Adrenal gland (tissue), 12 donors: ENCODE data around the gene EYA3. TPM values are rescaled to one million over a fixed set of nuclear protein-coding genes. Genes with fewer than 3 reads are reported as not detected.

Experiments
- DNase-seq, 7 donors: peaks; one replicate each; pipeline ENCODE4 v3.0.0-alpha.2; 2019 to 2020
- H3K27ac ChIP-seq, 5 donors: fragments of 200-600 bp; sonication (generic) in 4 of 5; 1 replicate in 3 of 5; 2 replicates in 2 of 5; pipeline versions ENCODE4 v1.5.1 to v1.8.0; 2016 to 2020; ENCODE audit warnings: mild to moderate bottlenecking in 1 of 5
- H3K27me3 ChIP-seq: fragments of 200-600 bp; 2 replicates; pipeline ENCODE4 v1.8.0; 2021
- H3K36me3 ChIP-seq, 2 donors: fragments of 200-600 bp; replicated peaks in 1 of 2; 1 replicate in 1 of 2; 2 replicates in 1 of 2; pipeline versions ENCODE4 v1.5.1 to v1.8.0; 2018 to 2022
- H3K4me1 ChIP-seq, 2 donors: fragments of 200-600 bp; replicated peaks in 1 of 2; 1 replicate in 1 of 2; 2 replicates in 1 of 2; pipeline versions ENCODE4 v1.5.1 to v1.8.0; 2018 to 2021
- H3K4me3 ChIP-seq, 4 donors: fragments of 200-600 bp; sonication (generic) in 3 of 4; one replicate each; pipeline ENCODE4 v1.5.1; 2016 to 2018
- H3K9me3 ChIP-seq, 3 donors: fragments of 200-600 bp; sonication (generic) in 1 of 3; replicated peaks in 1 of 3; 1 replicate in 2 of 3; 2 replicates in 1 of 3; pipeline versions ENCODE4 v1.5.1 to v1.8.0; 2016 to 2021
- POLR2A ChIP-seq, 2 donors: fragments of 450-650 bp; IDR thresholded peaks; one replicate each; pipeline ENCODE4 v1.6.1; 2017; ENCODE audit warnings: antibody characterized with exemption in 2 of 2, mild to moderate bottlenecking in 2 of 2, moderate library complexity in 1 of 2
- WGBS, 4 donors: extraction: QIAGEN DNeasy Blood & Tissue Kit in 2 of 4; methylation state at CpG; one replicate each; pipeline versions ENCODE4 v1.1.5 to v1.1.7; 2013 to 2017; 5-methylcytosine and 5-hydroxymethylcytosine counted together
- intact Hi-C, 2 donors: fragments of 100-400 bp; cut with DNase I; formaldehyde crosslinking; loops; one replicate each; pipeline versions ENCODE4 v1.14.1 to v1.15.0; 2022 to 2023
- polyA plus RNA-seq, 3 donors: library from polyadenylated mRNA; stranded (reverse); fragments of 200-250 nt in 2 of 3; fragments of 350-450 nt in 1 of 3; fragmentation: Illumina TruSeq in 1 of 3; extraction: RNeasy Lipid Tissue Mini Kit (QIAGEN cat#74804) in 1 of 3; gene quantifications; one replicate each; pipeline ENCODE4 v1.2.3, GENCODE V29; 2013 to 2014
- total RNA-seq, 9 donors: library from RNA; depleted of rRNA in 4 of 9; stranded (reverse); fragments of >200 nt in 4 of 9; fragments of 120-200 nt in 1 of 9; fragmentation: NEBNext Ultra II Directional in 1 of 9; extraction: Animal tissue kit (Norgen Biotek cat#: 25700) in 1 of 9; gene quantifications; one replicate each; pipeline versions ENCODE4 v1.1.0 to v1.2.4, GENCODE V29; 2013 to 2023
- TF ChIP-seq, protein P1 (sequence below), 6 experiments: fragments of 450-650 bp in 4 of 6; fragments of 200-600 bp in 2 of 6; sonication (generic) in 1 of 6; IDR thresholded peaks; 1 replicate in 5 of 6; 2 replicates in 1 of 6; pipeline versions ENCODE4 v1.5.1 to v1.8.0; 2016 to 2021; ENCODE audit warnings: antibody characterized with exemption in 6 of 6, mild to moderate bottlenecking in 2 of 6, moderate library complexity in 1 of 6
- donor health status: healthy with polysubstance abuse.
- donor health status: Bipolar disorder and iron deficiency.
- donor health status: DM: yes; HTN: yes; CAD: no.
- donor health status: DM: no; HTN: no; CAD: no.
- donor health status: DM: no; HTN: no; CAD: no.
- donor health status: DM: yes; HTN: yes; CAD: no.

Gene EYA3
- total and polyA plus RNA-seq, 12 donors: 4.3 to 28.9 (median 14.3) TPM

DNA sequence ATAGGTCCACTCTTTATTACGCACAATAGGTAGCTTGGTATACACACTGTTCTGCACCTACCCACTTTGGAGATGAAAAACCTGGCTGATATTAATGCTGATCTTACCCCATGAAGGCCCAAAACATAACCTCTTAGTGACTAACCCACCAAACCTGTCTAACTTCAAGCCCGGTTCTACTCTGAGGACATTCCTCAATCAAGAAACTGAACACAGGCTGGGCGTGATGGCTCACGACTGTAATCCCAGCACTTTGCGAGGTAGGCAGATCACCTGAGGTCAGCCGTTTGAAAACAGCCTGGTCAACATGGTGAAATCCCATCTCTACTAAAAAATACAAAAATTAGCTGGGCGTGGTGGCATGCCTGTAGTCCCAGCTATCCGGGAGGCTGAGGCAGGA lies 50.5 kb downstream of the EYA3 start:
- H3K4me3 ChIP-seq: no peak overlapping the region
- H3K36me3 ChIP-seq: peaks cover 0 to 5% of the 10 kb centered on the region in 2 donors
- no peaks in the 10 kb centered on the region for H3K27me3 ChIP-seq
- H3K9me3 ChIP-seq: no peaks in the 10 kb centered on the region
- H3K27ac ChIP-seq: no peak overlapping the region
- WGBS, 4 donors: 94 to 97% (median 95%) methylated on average over 8 of the region's 8 CpGs
- H3K4me1 ChIP-seq: peaks cover 0 to 10% of the 10 kb centered on the region in 2 donors
- DNase-seq: no peak
- intact Hi-C loops: no loop called here
- TF ChIP-seq POLR2A (IDR thresholded peaks at IDR 0.05): no peak
- TF ChIP-seq, protein P1, sequence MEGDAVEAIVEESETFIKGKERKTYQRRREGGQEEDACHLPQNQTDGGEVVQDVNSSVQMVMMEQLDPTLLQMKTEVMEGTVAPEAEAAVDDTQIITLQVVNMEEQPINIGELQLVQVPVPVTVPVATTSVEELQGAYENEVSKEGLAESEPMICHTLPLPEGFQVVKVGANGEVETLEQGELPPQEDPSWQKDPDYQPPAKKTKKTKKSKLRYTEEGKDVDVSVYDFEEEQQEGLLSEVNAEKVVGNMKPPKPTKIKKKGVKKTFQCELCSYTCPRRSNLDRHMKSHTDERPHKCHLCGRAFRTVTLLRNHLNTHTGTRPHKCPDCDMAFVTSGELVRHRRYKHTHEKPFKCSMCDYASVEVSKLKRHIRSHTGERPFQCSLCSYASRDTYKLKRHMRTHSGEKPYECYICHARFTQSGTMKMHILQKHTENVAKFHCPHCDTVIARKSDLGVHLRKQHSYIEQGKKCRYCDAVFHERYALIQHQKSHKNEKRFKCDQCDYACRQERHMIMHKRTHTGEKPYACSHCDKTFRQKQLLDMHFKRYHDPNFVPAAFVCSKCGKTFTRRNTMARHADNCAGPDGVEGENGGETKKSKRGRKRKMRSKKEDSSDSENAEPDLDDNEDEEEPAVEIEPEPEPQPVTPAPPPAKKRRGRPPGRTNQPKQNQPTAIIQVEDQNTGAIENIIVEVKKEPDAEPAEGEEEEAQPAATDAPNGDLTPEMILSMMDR (IDR thresholded peaks at IDR 0.05): no peak

DNA sequence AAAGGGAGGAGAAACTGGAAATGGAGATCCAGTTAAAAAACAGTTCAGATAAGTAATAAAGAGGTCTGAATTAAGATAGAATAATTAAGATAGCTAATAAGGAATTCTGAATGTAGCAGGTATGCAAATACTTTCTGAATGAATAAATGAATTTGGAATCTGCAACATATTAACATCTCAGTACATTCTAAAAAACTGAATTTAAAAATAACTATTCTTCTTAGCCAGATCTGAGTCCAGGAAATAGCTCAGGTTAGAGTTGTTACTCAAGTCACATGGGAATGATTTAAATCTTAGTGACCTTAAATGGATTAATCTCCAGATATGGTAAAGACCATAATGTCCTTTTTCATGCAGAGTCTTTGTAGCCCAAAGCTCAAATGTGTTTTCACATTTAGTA lies 51.2 kb downstream of the EYA3 start:
- no peak overlapping the region for H3K27ac ChIP-seq
- intact Hi-C loops: no loop called here
- no peaks in the 10 kb centered on the region for H3K9me3 ChIP-seq
- H3K4me3 ChIP-seq: no peak overlapping the region
- H3K36me3 ChIP-seq: peaks cover 0 to 5% of the 10 kb centered on the region in 2 donors
- H3K27me3 ChIP-seq: no peaks in the 10 kb centered on the region
- peaks cover 0 to 10% of the 10 kb centered on the region in 2 donors for H3K4me1 ChIP-seq
- DNase-seq: no peak
- no peak for TF ChIP-seq POLR2A (IDR thresholded peaks at IDR 0.05)
- TF ChIP-seq, protein P1 (IDR thresholded peaks at IDR 0.05): no peak

DNA sequence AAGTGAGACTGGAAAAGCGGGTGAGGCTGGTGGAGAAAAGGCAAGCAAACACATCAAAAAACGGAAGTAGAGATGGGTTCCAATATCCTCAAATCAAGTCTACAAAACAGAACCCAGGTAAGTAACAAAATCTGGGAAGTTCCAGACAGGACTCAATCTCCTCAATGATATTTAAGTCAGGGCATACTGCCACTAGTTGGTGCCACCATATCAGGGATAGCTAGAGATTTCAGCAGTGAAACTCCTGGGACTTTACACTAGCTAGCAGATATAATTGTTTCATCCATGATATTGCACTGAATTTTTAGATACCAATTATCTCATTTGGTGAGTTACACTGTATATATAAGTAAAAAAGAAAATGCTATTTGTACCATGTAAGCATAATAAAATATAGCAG lies 52.0 kb downstream of the EYA3 start:
- intact Hi-C loops: no loop called here
- no peak overlapping the region for H3K27ac ChIP-seq
- TF ChIP-seq, protein P1 (IDR thresholded peaks at IDR 0.05): no peak
- no peak for TF ChIP-seq POLR2A (IDR thresholded peaks at IDR 0.05)
- DNase-seq: no peak
- H3K4me1 ChIP-seq: peaks cover 0 to 10% of the 10 kb centered on the region in 2 donors
- WGBS, 4 donors: 84 to 100% (median 94%) methylated on average over 2 of the region's 2 CpGs
- no peaks in the 10 kb centered on the region for H3K27me3 ChIP-seq
- no peak overlapping the region for H3K4me3 ChIP-seq
- peaks cover 0 to 5% of the 10 kb centered on the region in 2 donors for H3K36me3 ChIP-seq
- no peaks in the 10 kb centered on the region for H3K9me3 ChIP-seq

DNA sequence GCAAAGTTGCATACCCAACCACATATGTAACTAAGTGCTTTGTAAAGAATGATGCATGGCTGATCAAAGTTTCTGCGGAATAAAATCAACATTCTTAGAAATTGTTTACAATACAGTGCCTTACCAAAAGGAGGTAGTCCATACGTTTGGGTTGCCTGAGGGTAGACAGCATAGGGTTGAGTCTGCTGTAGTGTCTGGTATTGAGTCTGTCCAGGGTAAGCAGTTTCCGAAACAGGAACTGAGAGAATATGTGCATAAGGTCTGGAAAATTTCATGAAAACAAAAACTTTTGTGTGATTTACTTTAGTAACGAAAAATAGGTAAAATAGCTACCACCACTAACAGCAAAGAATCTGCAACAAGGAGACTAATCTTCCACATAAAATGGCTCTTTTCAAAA lies 53.0 kb downstream of the EYA3 start:
- Histone ChIP-seq H3K4me1 (peaks cover 0 to 10% of the 10 kb centered on the region in 2 donors), H3K27ac (no peak overlapping the region), H3K36me3 (no peaks in the 10 kb centered on the region), H3K27me3 (no peaks in the 10 kb centered on the region), H3K4me3 (no peak overlapping the region), H3K9me3 (no peaks in the 10 kb centered on the region)
- TF ChIP-seq POLR2A (IDR thresholded peaks at IDR 0.05): no peak
- TF ChIP-seq, protein P1 (IDR thresholded peaks at IDR 0.05): no peak
- 91 to 99% (median 92%) methylated on average over 4 of the region's 4 CpGs for WGBS, 4 donors
- intact Hi-C loops: no loop called here
- no peak for DNase-seq
